Esophagus squamous epithelium (tissue), 4 donors: ENCODE data around the gene RHBDD3.

Source experiments
- CTCF ChIP-seq, 6 experiments: fragments of 450-650 bp in 4 of 6; fragments of 200-600 bp in 2 of 6; sonication (generic) in 2 of 6; IDR thresholded peaks; one replicate each; pipeline ENCODE4 v1.5.1; 2016 to 2019; ENCODE audit warnings: antibody characterized with exemption in 6 of 6, mild to moderate bottlenecking in 4 of 6, moderate library complexity in 4 of 6
- POLR2A ChIP-seq, 4 donors: fragments of 450-650 bp; IDR thresholded peaks; one replicate each; pipeline ENCODE4 v1.6.1; 2017; ENCODE audit warnings: antibody characterized with exemption in 4 of 4, mild to moderate bottlenecking in 4 of 4, moderate library complexity in 3 of 4

GRCh38 chr22:29224121-29224858, 43.5 kb downstream of the RHBDD3 start:
- TF ChIP-seq CTCF (IDR thresholded peaks at IDR 0.05), result no peak
- no peak for TF ChIP-seq POLR2A (IDR thresholded peaks at IDR 0.05)
